ENCODE data around the gene ZNF556.

Gene ZNF556

DNA sequence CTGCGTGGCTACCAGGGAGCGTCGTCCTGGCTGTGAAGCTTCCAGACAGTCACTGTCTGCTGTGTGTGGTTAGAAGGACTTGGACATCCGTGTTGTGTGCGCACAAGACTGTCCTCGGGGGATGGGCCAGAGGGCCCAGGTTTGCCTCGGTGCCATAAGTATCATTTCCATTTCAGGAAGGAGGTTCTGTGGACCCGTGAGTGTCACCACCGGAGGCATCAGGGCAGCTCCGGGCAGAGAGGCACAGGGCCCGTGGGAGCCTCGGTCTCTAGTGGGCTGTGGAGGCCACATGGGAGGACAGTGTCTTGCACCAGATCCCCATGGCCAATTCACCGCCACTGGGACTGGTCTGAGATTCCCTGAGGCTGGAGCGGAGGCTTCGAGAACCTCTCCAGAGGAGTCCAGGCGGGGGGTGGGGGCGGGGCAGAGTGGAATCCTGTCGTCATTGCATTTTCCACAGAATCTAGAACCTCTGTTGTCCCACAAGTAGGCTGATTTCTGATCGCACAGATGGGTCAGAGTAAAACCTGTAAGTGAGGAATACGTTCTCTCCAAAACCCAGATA is 39.6 kb downstream of the ZNF556 start:
- no peak for DNase-seq

DNA sequence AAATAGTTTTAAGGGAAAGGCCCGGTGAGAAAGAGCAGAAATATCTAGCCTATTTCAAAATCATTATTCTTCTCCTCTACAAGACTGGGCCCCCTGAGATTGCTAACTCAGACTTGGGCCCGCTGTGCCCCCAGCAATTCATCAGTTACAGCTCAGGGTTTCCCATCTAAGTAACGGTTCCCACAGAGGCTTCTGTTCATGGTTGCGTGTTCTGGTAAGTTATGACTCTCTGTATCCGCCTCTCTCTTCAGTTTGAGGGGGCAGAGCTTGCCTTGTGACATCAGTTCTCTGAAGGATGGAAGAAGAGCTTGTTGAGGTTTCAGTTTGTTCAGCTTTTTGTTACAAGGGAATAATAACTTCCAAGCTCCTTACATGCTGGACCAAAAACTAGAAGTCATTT is 45.2 kb downstream of the ZNF556 start:
- DNase-seq = no peak

DNA sequence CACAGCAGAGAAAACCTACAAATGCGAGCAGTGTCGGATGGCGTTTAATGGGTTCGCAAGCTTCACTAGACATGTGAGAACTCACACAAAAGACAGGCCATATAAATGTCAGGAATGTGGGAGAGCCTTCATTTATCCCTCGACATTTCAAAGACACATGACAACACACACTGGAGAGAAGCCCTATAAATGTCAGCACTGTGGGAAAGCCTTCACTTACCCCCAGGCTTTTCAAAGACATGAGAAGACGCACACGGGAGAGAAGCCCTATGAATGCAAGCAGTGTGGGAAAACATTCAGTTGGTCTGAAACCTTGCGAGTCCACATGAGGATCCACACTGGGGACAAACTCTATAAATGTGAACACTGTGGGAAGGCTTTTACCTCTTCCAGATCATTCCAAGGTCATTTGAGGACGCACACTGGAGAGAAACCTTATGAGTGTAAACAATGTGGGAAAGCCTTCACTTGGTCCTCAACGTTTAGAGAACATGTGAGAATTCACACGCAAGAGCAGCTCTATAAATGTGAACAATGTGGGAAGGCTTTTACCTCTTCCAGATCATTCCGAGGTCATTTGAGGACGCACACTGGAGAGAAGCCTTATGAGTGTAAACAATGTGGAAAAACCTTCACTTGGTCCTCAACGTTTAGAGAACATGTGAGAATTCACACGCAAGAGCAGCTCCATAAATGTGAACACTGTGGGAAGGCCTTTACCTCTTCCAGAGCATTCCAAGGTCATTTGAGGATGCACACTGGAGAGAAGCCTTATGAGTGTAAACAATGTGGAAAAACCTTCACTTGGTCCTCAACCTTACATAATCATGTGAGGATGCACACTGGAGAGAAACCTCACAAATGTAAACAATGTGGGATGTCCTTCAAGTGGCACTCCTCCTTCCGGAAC is 50.4 kb downstream of the ZNF556 start:
- no peak for DNase-seq

DNA sequence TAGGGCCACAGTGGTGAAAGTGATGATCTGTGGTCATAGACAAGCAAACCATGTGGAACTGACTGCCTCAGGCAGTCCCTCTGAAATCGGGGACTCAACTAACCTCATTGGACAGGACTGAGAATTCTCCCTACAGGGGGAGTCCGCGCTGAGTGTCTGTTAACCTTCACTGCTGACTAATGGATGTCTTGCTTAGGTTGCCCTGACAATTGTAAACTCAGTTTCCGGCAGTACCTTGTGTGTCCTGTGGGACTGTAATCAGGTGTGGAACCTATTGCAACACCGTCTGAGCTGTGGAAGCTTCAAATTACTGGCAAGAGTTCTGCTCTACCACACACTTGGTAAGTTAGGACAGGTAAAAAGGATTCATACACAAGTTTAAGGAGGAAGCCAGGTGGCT is 55.9 kb downstream of the ZNF556 start:
- DNase-seq = no peak

DNA sequence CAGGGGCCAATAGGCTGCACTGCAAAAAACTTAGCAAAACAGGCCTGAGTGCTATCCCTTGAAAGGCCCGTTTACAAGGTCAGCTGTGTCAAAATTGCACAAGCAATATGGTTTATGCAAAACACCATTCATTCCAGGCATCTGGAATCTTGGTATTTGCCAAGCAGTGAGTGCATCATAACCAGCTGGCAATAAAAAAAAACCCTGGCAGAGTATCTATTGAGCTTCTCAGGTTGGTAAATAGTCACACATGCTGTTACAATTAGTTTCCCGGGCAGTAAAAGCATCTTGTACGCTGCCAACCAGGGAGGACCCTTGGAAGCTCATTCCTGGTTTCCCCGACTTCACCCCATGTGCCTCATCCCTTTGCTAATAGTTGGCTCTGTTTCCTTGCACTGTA is 56.4 kb downstream of the ZNF556 start:
- no peak for DNase-seq

DNA sequence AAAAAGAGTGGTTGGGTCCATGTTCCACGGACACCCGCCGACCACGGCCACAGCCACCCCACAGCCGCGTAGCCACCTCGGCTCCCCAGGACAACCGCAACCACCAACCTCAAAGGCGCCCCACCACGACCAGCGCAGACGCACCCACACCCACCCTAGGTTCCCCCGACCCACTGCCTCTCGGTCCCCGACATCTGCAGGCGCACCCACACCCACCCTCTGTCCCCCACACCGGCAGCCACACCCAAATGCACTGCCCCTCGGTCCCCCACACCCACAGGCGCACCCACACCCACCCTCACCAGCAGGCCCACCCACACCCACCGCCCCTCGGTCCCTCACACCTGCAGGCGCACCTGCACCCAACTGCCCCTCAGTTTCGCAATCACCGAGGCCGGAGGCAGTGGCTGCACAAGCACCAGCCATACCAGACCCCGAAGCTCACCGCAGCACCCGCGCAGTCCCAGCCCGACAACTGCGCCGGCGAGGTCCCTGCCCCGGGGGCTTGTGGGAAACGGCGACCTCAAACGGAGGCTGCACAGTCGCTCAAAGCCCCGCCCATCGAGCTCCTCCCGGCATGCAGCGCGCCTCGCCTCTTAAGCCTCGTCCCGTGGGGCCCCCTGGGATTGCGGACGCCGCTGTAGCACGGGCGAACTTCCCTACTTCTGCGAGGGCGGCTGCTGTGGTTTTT is 59.4 kb downstream of the ZNF556 start:
- no peak for DNase-seq

DNA sequence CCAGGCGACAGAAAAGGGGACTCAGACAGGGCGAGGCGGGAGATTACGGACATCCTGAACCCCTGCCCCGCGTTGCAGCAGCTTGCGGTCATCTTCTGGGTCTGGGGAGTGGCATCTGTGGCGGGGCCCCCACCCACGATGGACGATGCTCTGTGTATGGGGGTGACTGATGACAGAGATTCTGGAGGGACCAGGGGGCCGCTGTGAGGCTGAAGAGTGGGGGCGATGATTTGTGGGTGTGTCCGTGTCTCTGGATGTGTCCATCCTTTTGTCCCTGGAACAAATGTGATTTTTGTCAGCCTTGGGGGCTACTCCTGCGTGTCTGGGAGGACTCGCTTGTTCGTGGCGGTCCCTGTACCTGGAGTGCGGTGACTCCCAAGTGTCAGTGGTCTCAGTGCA is 59.9 kb downstream of the ZNF556 start:
- DNase-seq = no peak

Data from GF-D8 (cell line).